HUDEP-2 (cell line): ENCODE data around the gene LY6G5B.

Experiments used
- DNase-seq, 76 experiments: peaks; one replicate each; lab custom pipeline; 2025; ENCODE audit not compliant: unreplicated experiment in 76 of 76; lab: John Stamatoyannopoulos, UW

The LY6G5B gene

DNA sequence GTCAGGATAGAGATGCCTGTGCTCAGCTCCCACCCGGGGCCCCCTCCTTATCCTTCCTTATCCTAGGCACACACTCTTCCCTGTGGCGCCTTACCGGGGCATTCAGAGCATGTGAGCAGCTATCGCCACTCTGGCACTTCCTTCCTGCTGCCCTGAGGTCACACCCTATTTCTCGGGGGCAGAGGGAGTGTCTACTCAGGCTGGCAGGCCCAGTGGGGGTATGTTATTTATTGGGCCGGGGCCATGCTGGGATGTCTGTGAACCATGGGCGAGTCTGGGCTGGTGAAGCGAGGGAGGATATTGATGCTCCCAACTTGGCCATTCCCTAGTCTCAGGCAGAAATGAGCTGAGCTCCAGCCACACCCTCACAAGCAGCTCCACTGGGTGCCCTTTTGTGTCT, 41.5 kb downstream of the LY6G5B start:
- DNase-seq, result peak in 65 of 76 experiments; percentile 17 to 78 (median 56)

DNA sequence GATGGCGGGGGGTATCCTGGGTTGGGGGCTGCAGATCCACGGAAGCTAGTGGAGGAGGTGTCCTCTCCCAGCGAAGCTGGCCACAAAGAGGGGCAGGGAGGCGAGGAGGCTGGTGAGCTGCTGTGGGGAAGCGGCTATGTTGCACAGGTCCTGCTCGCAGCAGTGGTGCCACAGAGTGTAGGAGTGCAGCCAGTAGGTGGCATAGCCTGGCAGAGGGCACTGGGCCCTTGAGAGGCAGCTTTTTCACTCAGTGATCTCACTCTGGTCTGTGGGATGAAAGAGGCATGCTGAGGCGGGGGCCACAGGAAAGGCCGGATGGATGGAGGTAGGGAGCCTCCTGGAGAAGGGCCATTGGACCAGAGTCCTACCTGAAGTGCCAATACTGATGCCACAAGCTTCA, 42.5 kb downstream of the LY6G5B start:
- DNase-seq, result peak in 22 of 76 experiments; percentile 5 to 48 (median 28)

- DNase-seq, result no peak
Measured at GRCh38 chr6:31713465-31713864, 43.7 kb downstream of the LY6G5B start.

DNA sequence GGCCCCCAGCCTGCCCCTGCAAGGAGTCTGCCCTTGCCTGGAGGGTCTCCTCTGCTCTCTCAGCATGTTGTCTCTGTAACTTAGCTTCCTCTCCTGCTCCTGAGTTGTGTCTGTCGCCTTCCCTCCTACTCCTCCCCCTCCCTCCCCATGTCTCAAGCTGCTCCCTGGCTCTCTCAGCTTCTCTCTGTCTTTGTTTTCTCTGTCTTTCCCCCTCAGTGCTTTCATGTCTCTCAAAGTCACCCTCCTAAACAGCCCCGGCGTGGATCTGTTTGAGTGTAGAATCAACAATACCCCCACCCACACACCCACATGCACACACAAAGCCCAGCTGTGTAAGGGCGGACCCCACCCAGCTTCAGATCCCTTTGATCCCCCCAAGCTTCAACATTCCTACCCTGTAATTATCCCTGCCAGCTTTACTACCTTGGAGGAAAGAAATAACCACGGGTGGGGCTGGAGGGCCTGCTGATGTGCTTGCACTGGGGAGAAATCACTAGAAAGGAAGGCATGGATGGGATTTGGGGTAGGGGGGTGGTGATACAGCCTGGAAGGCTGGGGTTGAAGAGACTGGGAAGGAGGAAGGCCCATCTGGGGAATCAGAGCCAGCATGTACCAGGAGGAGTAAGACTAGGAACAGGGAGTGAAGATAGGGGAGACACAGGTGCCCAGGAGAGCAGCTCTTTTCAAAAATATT, 44.4 kb downstream of the LY6G5B start:
- DNase-seq, result no peak

DNA sequence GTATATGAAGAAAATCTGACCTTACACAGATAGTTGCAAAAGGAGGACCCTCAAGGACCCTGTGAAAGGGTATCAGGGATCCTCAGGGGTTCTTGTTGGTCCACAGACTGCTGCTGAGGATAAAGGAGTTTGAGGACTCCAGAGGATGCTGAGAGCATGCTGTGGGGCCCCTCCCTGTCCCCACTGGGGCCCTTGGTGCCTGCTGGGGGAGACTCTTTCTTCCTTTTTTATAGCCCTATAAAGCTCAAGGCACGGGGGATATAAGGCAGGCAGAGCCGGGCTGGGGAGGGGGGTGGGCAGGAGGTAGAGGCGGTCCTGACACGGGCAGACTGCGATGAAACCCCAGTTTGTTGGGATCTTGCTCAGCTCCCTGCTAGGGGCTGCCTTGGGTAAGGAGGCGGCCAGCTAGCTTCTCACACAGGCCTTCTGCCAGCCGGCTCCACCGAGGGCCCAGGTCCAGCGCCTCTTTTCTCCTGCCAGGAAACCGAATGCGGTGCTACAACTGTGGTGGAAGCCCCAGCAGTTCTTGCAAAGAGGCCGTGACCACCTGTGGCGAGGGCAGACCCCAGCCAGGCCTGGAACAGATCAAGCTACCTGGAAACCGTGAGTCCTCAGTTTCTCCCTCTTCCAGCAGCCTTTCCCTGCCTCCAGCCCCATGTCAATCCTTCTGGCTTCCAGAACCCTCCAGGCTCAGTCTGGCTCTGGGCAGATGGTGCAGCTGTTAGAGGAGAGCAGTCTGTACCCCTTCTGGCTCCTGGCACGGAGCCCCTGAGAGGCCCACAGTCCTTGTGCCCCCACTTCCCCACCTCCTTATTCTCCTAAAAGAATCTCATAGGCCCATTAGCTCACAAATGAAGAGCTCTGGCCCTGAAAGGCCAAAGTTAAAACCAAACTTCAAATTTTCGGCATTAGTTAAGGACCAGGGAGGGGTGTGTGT, 45.5 kb downstream of the LY6G5B start, which contains the start of gene LY6G6D:
LY6G6D (plus strand) TSS at position 327 of the 937 bp plus-strand sequence; CDS start at position 335, 8 bp downstream.
- DNase-seq, result no peak

DNA sequence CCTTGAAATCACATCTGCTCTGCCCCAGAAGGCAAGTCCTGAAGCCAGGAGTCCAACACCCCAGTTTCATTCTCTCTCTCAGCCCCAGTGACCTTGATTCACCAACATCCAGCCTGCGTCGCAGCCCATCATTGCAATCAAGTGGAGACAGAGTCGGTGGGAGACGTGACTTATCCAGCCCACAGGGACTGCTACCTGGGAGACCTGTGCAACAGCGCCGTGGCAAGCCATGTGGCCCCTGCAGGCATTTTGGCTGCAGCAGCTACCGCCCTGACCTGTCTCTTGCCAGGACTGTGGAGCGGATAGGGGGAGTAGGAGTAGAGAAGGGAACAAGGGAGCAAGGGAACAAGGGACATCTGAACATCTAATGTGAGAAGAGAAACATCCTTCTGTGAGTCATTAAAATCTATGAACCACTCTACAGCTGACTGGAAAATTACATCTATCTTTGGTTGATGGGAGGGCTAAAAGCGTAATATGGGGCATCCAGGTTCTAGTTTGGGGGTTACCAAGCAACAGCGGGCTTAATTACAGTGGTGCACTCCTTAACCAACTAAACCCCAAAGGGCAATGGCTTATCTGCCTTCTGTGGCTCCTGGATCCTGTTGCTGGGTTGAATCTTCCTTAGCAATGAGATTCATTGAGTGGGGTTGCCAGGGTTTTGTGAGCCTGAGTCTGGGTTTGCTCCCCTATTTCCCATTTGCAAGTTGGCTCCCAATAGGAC, 47.9 kb downstream of the LY6G5B start:
- no peak for DNase-seq

GRCh38 chr6:31718265-31718664, 48.5 kb downstream of the LY6G5B start:
- DNase-seq, result no peak

DNA sequence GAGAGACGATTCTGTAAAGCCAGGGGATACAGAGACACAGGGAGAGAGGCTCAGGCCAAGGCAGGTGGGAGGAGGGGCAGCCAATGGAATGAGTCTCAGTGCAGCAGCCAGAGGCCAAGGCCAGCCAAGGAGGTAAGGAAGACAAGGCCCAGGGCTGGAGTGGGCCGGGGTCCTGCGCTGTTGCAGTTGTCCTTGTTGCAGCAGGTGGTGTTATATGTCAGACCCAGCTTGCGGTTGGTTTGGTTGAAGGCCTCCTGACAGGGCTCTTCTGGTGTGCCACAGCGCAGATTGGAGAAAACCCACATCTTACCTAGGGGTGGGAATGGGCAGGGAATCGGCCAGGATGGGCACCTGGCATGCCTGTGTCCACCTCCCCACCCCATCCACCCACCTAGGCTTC, 49.2 kb downstream of the LY6G5B start:
- no peak for DNase-seq

- no peak for DNase-seq
Measured at GRCh38 chr6:31720196-31720770, 50.5 kb downstream of the LY6G5B start.

GRCh38 chr6:31721351-31722020, 51.7 kb downstream of the LY6G5B start, which contains the start of gene LY6G6C:
LY6G6C (minus strand) TSS chr6:31721746; CDS start chr6:31721679, 67 bp downstream.
- no peak for DNase-seq

DNA sequence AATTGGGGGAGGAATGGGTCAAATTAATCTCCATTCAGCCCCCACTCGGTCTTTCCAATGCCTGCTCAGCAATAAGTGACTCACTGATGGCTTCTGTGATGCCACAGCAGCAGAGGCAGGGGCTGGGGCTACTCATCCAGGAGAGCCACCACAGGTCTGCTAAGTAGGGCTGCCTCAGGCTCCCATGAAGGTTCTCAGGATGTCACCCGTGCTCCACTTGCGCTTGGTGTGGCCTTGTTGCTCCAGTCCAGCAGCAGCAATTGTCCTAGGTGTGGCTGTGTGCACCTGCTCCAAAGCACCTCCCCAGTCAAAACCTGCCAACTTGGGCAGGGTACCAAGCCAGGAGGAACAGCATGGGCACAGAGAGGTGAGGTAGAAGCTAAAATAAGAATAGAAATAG, 52.4 kb downstream of the LY6G5B start:
- DNase-seq, result no peak
